Measurements from ENCODE around the gene KCP.

- TF ChIP-seq CTCF (IDR thresholded peaks at IDR 0.05), result no peak
- no peak for TF ChIP-seq POLR2A (IDR thresholded peaks at IDR 0.05)
- no peak for TF ChIP-seq EP300 (IDR thresholded peaks at IDR 0.05)
Measured at GRCh38 chr7:128886391-128887168, 23.9 kb downstream of the KCP start.

All from ovary (tissue), 3 donors.